Neural crest cell (in vitro differentiated cells): ENCODE measurements around the gene CECR2. TPM values are rescaled to one million over a fixed set of nuclear protein-coding genes. Genes with fewer than 3 reads are reported as not detected.

Source experiments
- DNase-seq: peaks from one replicate; pipeline ENCODE4 v3.0.0; 2021; ENCODE audit warnings: low read depth, mixed read lengths, low spot score
- H3K27ac Mint-ChIP-seq: one replicate; pipeline ENCODE4 v1.8.0; 2021; ENCODE audit warnings: mild to moderate bottlenecking, mixed read lengths; ENCODE audit not compliant: unreplicated experiment
- H3K27me3 Mint-ChIP-seq: 2 replicates; pipeline ENCODE4 v1.8.0; 2021; ENCODE audit warnings: low read depth, mild to moderate bottlenecking, mixed read lengths
- H3K36me3 Mint-ChIP-seq: 2 replicates; pipeline ENCODE4 v1.8.0; 2021; ENCODE audit warnings: low read depth, mild to moderate bottlenecking, mixed read lengths
- H3K4me1 Mint-ChIP-seq: 2 replicates; pipeline ENCODE4 v1.8.0; 2021; ENCODE audit warnings: mixed read lengths
- H3K4me3 Mint-ChIP-seq: one replicate; pipeline ENCODE4 v1.8.0; 2021; ENCODE audit warnings: mild to moderate bottlenecking, mixed read lengths
- H3K9me3 Mint-ChIP-seq: 2 replicates; pipeline ENCODE4 v1.8.0; 2021; ENCODE audit warnings: mixed read lengths
- CTCF ChIP-seq: fragments of 200-600 bp; sonication (generic); conservative IDR thresholded peaks from 2 replicates; pipeline ENCODE4 v1.5.0; 2021; ENCODE audit warnings: antibody characterized with exemption, mild to moderate bottlenecking
- total RNA-seq: library from RNA; stranded (reverse); gene quantifications from 2 replicates; pipeline ENCODE4 v1.2.1, GENCODE V29; 2021

CECR2 gene
- total RNA-seq, 1 donor from 2014 or later: 32.8 TPM

DNA sequence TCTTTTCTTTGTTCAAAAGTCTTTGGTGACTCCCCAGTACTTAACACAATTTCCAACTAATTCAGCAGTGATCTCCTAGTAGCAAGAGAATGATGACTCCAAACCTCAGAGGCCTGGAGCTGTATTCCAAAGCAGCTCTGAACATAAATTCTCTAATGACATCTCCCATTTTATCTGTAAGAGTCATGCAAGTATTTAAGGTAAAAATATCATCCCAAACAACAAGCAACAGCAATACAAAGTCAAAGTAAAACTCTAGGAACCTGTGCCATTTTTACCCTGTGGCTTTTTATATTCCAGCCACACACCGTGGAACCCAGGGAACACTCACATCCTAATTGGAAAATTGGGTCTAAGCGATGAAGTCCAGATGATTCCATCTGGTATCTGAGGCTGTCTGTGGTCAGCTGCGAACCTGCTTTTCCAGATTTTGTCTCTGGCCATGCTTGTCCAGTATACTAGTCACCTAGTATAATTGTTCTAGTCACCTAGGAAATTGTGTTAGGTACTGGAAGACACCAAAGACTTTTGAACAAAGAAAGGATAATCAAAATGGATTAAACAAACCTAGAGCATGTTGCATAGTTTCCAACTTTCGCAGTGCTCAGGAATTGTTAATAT is 101.7 kb downstream of the CECR2 start:
- Mint-ChIP-seq H3K4me1 (peaks cover 57% of the 10 kb centered on the region), H3K36me3 (no peaks in the 10 kb centered on the region), H3K27me3 (no peaks in the 10 kb centered on the region), H3K27ac (no peak overlapping the region), H3K4me3 (no peak overlapping the region), H3K9me3 (no peaks in the 10 kb centered on the region)
- no peak for DNase-seq
- no peak for TF ChIP-seq CTCF

- Mint-ChIP-seq H3K9me3 (no peaks in the 10 kb centered on the region), H3K36me3 (no peaks in the 10 kb centered on the region), H3K27me3 (no peaks in the 10 kb centered on the region), H3K27ac (peak overlapping the region; percentile 13), H3K4me3 (peak overlapping the region; percentile 54), H3K4me1 (peaks cover 64% of the 10 kb centered on the region)
- no peak for TF ChIP-seq CTCF
- DNase-seq: no peak
These were observed 102.8 kb downstream of the CECR2 start for GRCh38 chr22:17471886-17472535.

DNA sequence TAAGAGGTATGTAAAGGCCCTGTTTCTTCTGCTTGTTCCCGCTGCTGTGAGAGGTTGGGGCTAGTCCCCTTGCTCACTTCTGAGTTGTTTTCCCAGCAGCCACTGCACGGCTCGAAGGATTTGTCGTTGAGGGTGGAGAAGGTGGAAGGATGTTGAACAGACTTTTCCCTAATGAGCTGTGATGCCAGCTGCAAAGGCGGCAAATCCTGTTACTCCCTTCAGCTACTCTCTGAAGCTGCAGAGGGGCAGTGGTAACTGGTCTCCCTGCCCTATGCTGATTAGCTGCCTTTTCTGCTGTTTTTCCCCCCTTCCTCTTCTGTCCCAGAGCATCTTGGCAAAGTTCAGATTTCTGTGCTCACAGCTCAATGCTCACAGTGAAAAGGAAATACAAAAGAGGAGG is 103.7 kb downstream of the CECR2 start:
- H3K36me3 Mint-ChIP-seq: no peaks in the 10 kb centered on the region
- peaks cover 72% of the 10 kb centered on the region for H3K4me1 Mint-ChIP-seq
- no peaks in the 10 kb centered on the region for H3K9me3 Mint-ChIP-seq
- H3K27ac Mint-ChIP-seq: peak overlapping the region; percentile 81
- DNase-seq: no peak
- no peaks in the 10 kb centered on the region for H3K27me3 Mint-ChIP-seq
- H3K4me3 Mint-ChIP-seq: peak overlapping the region; percentile 76
- no peak for TF ChIP-seq CTCF

GRCh38 chr22:17475318-17476230 is 106.3 kb downstream of the CECR2 start:
- peaks cover 67% of the 10 kb centered on the region for H3K4me1 Mint-ChIP-seq
- DNase-seq: no peak
- no peaks in the 10 kb centered on the region for H3K27me3 Mint-ChIP-seq
- no peaks in the 10 kb centered on the region for H3K36me3 Mint-ChIP-seq
- no peaks in the 10 kb centered on the region for H3K9me3 Mint-ChIP-seq
- no peak for TF ChIP-seq CTCF
- peak overlapping the region; percentile 73 for H3K27ac Mint-ChIP-seq
- H3K4me3 Mint-ChIP-seq: peak overlapping the region; percentile 10

DNA sequence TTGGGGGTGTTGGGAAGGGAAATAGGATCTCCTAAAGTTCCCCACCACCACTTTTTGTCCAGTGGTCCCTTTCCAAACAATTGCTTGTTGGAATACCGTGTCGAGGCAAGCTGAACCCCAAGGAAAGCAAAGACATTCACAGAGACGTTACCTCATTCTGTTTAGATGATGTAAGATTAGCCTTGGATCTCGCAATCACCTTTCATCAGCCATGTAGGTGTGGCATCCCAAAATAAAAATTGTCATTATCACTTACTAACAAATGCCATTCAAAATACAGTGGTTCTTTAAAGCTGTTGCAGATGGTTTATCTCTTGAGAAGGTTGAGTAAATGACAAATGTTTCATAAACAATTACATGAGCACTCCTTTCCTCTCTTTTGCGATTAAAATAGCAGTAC is 107.6 kb downstream of the CECR2 start:
- Mint-ChIP-seq H3K4me1 (peaks cover 55% of the 10 kb centered on the region), H3K4me3 (no peak overlapping the region), H3K27ac (no peak overlapping the region), H3K27me3 (no peaks in the 10 kb centered on the region), H3K9me3 (no peaks in the 10 kb centered on the region), H3K36me3 (no peaks in the 10 kb centered on the region)
- no peak for DNase-seq
- TF ChIP-seq CTCF: no peak
